Colon (tissue), 2 donors: Measurements from ENCODE around the gene MYO7A.

Source experiments
- FAIRE-seq: peaks from 2 replicates; lab custom pipeline; 2012; peaks lifted over from hg19 to GRCh38; lab: Jason Lieb, UNC
- donor health status: control.
- donor health status: control.

Gene MYO7A

GRCh38 chr11:77147668-77148321, 19.7 kb downstream of the MYO7A start:
- no peak for FAIRE-seq

GRCh38 chr11:77148963-77149715, 21.1 kb downstream of the MYO7A start:
- no peak for FAIRE-seq

- no peak for FAIRE-seq
Measured at GRCh38 chr11:77149716-77150392, 21.8 kb downstream of the MYO7A start.

GRCh38 chr11:77150836-77151235, 22.8 kb downstream of the MYO7A start:
- no peak for FAIRE-seq

GRCh38 chr11:77151804-77152509, 23.9 kb downstream of the MYO7A start:
- FAIRE-seq, result no peak

GRCh38 chr11:77152846-77153245, 24.8 kb downstream of the MYO7A start:
- FAIRE-seq, result no peak

- no peak for FAIRE-seq
Measured at GRCh38 chr11:77153276-77154185, 25.5 kb downstream of the MYO7A start.

- FAIRE-seq, result no peak
Measured at GRCh38 chr11:77154381-77155081, 26.5 kb downstream of the MYO7A start.

- FAIRE-seq, result no peak
Measured at GRCh38 chr11:77155082-77155475, 27.0 kb downstream of the MYO7A start.

- no peak for FAIRE-seq
Measured at GRCh38 chr11:77155556-77156130, 27.6 kb downstream of the MYO7A start.

GRCh38 chr11:77156396-77157195, 28.6 kb downstream of the MYO7A start:
- no peak for FAIRE-seq

- no peak for FAIRE-seq
Measured at GRCh38 chr11:77158041-77158695, 30.1 kb downstream of the MYO7A start.

GRCh38 chr11:77159219-77159936, 31.3 kb downstream of the MYO7A start:
- no peak for FAIRE-seq

GRCh38 chr11:77159937-77160495, 32.0 kb downstream of the MYO7A start:
- no peak for FAIRE-seq

GRCh38 chr11:77163271-77163670, 35.2 kb downstream of the MYO7A start:
- FAIRE-seq, result no peak

- no peak for FAIRE-seq
Measured at GRCh38 chr11:77165066-77165465, 37.0 kb downstream of the MYO7A start.

GRCh38 chr11:77166021-77166420, 38.0 kb downstream of the MYO7A start:
- no peak for FAIRE-seq

- no peak for FAIRE-seq
Measured at GRCh38 chr11:77167111-77167626, 39.1 kb downstream of the MYO7A start.
